Stimulated activated CD8-positive, alpha-beta memory T cell treated with anti-CD3 and anti-CD28 coated beads, Interleukin-7, amount 100 ng/mL, for 4 hours (primary cell): ENCODE data around the gene NCOA1.
"Not testable (repeated sequence)": the region's sequence is repeated elsewhere in the genome, so short reads cannot be mapped to it uniquely, and the experiment has no call there.

Experiments
- DNase-seq, 2 donors: peaks; one replicate each; pipeline ENCODE4 v3.0.0-alpha.2; 2020; ENCODE audit warnings: low read depth in 2 of 2

Gene NCOA1

DNA sequence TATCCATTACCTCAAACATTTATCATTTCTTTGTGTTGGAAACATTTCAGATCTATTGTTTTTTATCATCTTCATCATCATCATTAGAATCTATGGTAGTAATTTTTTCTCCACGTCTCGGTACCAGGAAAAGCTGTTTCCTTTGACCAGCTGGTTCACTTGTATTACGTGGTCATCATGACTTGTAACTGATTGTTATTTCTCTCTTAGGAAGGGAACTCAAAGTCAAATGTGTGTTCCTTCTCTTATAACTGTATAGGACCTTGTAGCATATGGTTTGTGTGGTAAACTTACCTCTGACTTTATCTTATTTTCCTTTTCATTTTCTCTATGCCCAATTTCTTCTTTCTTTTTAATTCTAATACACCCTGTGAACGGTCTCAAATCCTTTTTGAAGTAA lies 16.5 kb downstream of the NCOA1 start:
- no peak for DNase-seq

DNA sequence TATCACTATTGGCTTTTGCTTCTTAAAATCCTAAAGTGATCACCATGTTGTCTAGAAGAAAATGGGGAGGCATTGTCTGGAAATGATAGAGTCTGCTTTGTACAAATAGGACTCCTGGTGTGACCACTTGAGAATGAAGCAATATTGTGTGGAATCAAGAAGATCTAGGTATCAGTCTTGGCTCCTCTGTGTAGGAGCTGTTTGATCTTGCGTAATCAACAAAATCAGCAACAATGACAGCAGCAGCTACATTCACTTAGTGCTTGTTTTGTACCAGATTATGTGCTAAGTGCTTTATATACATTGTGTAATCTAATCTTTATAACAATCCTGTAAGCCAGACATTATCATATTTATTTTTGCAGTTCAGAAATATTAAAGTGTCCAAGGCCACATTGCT lies 17.8 kb downstream of the NCOA1 start:
- no peak for DNase-seq

DNA sequence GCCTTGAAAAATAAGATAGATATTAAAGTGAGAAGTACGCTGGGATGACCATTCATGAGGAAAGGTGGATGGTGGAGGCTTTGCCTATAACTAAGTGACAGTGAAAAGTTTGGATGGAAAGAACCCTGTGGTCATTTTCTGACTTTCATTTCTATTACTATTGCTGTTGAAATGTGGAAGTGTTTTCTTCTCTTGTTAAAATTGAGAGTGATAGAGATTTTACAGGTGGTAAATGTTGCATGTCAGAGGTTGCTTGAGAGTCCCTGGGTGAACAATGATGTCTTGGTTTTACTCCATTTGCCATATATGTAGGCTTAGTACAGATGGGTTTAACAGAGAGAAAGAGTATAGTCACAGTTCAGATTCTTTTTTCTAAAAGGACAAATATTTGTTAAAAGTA lies 18.4 kb downstream of the NCOA1 start:
- no peak for DNase-seq

DNA sequence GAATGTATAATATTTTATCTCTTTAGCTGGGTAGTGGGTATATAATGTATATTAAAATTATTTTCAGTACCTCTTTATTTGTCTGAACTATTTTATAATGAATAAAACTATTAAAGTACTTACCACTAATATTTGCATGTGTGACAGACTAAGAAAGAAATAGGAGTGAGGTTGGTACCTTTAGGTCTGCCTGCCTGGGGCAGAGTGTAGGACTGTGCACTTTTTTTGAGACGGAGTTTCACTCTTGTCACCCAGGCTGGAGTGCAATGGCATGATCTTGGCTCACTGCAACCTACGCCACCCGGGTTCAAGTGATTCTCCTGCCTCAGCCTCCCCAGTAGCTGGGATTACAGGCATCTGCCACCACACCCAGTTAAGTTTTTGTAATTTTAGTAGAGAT lies 18.8 kb downstream of the NCOA1 start:
- no peak for DNase-seq

DNA sequence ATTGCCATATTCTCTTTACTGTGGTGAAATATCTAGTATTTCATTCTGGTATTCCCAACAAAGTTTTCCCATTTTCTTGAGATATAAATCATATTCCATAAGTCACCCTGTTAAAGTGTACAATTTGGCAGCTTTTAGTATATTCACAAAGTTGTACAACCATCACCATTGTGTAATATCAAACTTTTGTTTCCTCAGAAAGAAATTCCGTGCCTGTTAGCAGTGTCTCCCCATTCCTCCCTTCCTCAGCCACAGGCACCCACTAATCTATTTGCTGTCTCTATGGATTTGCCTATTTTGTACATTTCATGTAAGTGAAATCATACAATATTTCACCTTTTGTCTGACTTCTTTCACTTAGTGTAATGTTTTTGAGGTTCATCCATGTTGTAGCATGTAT lies 19.7 kb downstream of the NCOA1 start:
- DNase-seq = no peak

DNA sequence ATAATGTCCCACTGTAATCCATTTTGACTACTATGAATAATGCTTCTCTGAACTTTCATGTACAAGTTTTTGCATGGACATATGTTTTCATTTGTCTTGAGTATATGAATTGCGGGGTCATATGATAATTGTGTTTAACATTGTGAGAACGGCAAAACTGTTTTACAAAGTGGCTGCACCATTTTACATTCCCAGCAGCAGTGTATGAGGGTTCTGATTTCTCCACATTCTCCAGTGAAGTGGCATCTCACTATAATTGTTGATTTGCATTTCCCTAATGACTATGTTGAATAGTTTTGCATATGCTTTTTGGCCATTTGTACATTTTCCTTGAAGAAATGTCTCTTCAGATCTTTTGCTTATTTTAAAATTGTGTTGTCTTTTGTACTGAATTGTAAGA lies 20.1 kb downstream of the NCOA1 start:
- no peak for DNase-seq

DNA sequence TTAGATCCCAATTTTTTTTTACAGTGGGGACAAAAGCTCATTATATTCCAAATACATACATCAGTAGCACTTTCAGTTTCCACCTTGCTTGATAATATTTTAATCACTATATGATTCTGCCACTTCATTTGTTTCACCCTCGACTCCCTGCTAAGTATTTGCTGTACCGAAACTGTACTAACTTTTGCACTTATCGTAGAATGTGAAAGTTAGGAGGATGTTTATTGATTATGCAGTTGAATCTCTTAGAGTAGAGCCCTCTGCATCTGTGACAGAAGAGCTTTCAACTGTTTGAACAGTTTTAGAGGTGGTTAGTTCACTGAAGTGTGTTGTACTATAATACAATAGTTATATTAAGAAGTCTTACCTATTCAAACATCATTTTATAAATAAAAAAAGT lies 20.8 kb downstream of the NCOA1 start:
- DNase-seq = no peak

DNA sequence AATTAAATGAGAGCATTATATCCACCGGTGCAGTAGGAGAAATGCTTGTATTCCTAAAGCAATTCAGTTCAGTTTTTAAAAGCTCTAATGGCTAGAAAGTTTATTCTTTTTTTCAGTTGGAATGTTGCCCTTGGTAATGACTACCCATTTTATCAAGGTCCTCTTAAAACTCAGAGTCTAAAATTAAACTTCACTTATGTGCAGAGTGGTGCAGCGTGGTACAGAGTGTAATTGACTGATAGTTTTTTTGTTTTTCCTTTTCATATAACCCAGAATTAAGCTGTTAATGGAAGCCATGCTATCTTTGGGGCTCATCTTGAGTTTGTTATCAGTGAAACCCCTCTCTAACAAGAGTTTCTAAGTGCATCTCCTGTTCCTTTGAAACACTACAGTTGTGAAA lies 21.4 kb downstream of the NCOA1 start:
- no peak for DNase-seq

DNA sequence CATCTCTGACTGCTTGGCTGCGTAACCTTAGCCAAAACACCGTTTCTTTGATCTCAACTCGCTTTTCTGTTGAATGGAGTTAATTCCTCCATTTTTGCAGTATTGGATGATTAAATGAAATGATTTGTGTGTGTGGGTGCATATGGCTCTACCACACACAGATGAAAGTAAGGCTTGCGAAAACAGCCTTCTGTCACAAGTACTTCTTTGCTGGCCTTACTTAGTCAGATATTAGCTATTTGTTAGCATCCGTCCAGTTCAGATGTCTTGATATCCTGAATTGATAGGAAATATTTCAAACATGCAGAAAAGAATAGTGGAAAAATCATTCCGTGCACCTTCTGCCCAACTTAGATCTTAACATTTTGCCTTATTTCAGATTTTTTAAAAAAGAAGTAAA lies 21.8 kb downstream of the NCOA1 start:
- no peak for DNase-seq

DNA sequence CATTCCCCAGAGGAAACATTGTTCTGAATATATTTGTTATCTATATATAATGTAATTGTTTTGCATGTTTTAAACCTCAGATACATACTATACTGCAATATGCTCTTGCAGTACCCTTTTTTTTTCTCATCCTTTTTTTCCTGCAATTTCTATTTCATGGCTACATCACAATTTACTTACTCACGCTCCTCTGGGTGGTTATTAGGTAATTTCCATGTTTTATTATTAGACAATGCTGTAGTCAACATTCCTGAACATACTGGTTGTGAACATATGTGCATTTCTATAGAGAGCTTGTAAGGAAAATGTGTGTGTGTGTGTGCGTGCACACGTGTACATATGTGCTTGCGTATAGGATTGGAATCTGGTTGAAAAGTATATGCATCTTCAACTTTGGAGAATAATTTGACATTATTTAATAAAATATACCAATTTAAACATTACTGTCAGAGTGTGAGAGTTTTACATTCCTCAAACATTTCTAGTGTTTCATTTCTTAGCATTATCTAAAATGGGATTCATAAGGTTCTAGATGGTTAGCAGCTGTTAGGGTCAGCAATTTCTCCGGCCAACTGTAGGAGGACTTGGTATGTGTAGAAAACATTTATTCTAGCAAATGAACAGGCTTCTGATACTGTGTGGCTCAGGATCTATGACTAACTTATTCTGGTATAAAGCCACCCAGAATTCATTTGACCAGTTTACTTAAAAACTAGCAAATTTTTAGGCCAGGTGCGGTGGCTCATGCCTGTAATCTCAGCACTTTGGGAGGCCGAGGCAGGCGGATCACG lies 22.4 kb downstream of the NCOA1 start:
- DNase-seq = no peak

DNA sequence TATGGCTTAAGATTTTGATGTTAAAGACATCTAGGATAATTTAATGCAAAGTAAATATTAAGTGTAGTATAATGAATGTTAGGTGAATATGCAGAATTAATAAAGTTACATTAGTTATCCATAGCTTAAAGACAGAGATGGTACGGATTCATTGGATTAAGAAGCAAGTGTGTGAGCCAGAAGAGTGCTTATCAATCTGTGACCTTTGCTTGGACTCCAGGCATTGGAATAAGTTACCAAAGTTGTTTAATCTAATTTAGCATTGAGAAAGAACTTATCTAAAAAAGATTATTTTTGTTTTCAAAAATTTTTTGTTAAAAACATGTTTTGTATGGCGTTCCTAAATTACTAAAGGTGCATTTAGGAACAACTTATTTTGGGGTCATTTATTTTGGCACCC lies 23.8 kb downstream of the NCOA1 start:
- DNase-seq = no peak

DNA sequence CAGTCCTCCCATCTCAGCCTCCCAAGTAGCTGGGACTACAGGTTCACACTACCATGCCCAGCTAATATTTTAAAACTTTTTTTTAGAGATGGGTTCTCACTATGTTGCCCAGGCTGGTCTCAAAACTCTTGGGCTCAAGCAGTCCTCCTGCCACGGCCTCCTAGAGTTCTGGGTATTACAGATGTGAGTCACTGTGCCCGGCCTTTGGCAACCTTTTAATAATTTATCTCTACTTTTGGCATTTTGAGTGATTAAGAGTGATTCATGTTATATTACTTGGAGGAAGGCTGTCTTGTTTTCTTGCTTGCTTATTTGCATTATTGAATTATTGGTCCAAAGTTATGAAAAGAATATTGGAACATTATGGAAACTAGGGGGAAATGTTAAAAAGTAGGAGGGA lies 24.3 kb downstream of the NCOA1 start:
- DNase-seq = no peak

DNA sequence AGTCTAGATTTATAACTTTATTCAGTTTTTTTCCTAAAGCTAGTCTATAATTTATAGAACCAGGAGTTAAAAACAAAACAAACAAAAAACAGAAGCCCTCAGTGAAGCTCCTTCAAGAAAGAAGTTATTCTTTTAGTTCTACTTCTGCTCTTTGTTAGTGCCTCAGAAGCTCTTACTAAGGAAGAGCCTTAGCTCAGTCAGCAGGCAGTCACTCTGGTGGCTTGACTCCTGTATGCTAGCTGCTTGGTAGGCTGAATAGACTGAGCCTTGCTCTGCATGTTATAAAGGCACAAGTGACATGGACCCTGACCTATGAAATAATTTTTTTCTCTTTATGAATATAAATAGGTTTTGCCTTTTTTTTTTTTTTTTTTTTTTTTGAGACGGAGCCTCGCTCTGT lies 24.8 kb downstream of the NCOA1 start:
- DNase-seq = no peak

DNA sequence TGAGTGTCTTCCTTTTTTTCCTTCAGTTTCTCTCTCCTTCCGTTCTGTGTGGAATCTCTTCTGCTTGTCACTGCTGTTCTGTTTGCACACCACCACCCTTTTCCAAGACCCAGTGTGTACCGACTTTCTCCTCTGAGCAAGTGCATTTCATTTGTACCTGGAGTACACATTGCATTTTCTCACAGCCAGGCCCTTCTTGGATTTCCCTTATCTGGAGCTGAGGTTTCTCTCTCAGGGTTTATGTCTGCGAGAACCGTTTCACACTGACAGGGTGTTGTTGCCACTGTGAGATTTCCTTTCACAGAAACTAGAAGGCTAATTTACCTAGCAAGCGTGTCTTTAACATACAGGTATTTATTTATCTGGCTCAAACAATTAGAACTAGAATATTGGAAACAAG lies 26.2 kb downstream of the NCOA1 start:
- DNase-seq = no peak

DNA sequence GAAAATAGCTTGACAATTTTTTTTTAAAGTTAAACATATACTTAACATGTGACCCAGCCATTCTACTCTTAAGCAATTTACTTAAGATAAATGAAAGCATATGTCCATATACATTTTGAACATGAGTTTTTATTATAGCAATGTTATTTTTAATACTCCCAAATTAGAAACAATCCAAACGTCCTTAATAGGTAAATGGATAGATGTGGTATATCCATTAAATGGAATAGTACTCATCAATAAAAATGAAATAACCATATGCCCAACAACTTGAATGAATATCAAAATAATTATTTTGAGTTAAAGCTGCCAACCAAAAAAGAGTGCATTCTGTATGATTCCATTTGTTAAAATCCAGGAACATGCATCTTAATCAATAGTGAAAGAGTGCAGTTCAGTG lies 29.1 kb downstream of the NCOA1 start:
- DNase-seq = no peak

DNA sequence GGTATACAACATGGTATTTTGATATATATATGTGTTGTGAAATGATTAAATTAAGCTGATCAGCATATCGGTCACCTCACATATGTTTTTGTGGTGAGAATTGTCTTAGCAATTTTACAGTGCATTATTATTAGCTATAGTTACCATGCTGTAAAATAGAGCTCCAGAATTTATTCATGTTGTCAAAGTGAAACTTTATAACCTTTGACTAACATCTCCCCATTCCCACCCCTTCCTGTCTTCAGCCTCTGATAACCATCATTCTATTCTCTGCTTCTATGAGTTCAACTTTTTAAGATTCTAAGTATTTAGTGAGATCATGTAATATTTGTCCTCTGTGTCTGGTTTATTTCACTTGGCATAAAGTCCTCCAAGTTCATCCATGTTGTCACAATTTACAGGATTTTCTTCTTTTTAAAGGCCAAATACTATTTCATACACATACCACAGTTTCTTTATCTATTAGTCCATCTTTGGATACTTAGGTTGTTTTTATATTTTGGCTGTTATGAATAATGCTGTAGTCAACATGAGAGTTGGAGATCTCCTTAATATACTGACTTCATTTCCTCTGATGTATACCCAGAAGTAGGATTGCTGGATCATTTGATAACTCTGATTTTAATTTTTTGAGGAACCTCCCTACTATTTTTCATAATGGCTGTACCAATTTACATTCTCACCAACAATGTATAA lies 30.3 kb downstream of the NCOA1 start:
- no peak for DNase-seq

DNA sequence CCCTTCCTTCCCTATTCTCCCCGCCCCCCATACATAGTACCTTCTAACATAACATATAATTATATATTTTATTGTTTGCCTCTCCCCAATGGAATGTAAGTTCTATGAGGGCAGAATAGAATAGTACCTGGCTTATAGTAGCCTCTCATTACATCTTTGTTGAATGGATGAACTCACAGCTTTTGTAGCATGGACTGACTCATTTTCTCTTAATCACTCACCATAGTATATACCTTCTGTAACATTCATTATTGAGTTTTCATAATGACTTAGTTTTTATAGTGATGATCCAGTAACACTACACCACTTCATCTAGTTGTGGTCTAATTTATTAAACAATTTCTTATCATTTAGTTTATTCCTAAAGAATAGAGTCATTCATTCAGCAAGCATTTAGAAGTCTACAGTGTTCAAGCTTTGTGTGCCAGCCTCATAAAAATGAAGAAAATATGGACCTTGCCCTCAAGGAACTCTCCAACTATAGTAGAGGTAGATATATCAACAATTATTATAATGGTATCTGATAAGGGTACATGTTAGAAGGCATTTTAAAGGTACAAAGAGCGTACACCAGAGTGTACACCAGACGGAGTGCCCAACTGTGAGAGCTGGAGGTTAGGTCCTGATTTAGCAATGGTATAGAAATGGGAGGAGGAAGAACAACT lies 31.1 kb downstream of the NCOA1 start:
- no peak for DNase-seq

DNA sequence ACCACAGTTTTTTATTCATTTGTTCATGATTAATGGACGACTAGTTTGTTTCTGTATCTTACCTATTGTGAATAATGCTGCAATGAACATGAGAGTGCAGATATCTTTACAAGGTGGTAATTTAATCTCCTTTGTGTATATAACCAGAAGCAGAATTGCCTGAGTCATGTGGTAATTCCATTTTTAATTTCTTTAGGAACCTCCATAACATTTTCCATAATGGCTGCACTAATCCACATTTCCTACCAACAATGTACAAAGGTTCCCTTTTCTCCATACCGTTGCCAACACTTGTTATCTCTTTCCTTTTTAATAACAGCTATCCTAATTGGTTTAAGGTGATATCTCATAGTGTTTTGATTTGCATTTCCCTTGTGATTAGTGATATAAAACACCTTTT lies 36.5 kb downstream of the NCOA1 start:
- DNase-seq = no peak

DNA sequence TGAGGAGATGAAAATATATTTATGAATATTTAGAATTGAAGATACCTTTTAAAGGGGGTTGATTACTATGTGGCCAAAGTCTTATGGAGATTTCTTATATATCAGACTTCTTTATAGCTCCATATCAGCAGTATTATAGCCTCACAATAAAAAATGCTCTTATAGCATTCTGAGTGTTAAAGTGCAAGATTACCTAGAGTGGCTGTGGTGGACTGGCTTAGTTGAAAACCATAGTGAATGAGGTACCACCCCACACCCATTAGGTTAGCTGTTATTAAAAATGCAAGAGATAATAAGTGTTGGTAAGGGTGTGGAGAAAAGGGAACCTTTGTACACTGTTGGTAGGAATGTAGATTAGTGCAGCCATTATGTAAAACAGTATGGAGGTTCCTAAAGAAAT lies 39.7 kb downstream of the NCOA1 start:
- no peak for DNase-seq

DNA sequence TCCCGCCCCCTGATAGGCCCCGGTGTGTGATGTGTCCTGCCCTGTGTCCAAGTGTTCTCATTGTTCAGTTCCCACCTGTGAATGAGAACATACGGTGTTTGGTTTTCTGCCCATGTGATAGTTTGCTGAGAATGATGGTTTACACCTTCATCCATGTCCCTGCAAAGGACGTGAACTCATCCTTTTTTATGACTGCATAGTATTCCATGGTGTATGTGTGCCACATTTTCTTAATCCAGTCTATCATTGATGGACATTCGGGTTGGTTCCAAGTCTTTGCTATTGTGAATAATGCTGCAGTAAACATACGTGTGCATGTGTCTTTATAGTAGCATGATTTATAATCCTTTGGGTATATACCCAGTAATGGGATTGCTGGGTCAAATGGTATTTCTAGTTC lies 40.6 kb downstream of the NCOA1 start:
- not testable (repeated sequence) for DNase-seq

DNA sequence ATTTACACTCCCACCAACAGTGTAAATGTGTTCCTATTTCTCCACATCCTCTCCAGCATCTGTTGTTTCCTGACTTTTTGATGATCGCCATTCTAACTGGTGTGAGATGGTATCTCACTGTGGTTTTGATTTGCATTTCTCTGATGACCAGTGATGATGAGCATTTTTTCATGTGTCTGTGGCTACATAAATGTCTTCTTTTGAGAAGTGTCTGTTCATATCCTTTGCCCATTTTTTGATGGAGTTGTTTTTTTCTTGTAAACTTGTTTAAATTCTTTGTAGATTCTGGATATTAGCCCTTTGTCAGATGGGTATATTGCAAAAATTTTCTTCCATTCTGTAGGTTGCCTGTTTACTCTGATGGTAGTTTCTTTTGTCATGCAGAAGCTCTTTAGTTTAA lies 41.0 kb downstream of the NCOA1 start:
- DNase-seq = not testable (repeated sequence)

DNA sequence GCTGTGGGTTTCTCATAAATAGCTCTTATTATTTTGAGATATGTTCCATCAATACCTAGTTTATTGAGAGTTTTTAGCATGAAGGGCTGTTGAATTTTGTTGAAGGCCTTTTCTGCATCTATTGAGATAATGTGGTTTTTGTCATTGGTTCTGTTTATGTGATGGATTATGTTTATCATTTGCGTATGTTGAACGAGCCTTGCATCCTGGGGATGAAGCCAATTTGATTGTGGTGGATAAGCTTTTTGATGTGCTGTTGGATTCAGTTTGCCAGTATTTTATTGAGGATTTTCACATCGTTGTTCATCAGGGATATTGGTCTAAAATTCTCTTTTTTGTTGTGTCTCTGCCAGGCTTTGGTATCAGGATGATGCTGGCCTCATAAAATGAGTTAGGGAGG lies 42.5 kb downstream of the NCOA1 start:
- DNase-seq = not testable (repeated sequence)

DNA sequence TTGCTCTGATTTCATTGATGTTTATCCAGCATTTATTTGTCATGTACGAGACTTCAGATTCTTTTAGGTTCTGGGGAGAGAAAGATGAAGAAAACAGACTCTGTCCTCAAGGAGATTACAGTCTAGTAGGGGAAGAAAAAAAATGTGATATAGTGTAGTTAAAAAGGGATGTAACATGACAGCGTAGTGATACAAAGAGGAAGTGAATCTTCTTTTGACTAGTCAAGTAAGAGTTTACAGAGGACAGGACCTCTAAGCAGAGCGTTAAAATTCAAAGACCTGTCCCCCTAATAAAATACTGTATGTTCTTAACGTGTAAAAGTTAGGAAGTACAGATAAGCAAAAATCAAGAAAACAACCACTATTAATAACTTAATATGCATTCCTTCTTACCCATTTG lies 47.7 kb downstream of the NCOA1 start:
- DNase-seq = no peak
